ENCODE results near the gene CDH2. TPM values are rescaled to one million over a fixed set of nuclear protein-coding genes. Genes with fewer than 3 reads are reported as not detected.
"Not testable (repeated sequence)": the region's sequence is repeated elsewhere in the genome, so short reads cannot be mapped to it uniquely, and the experiment has no call there.

Gene CDH2
- total and polyA plus RNA-seq, 2 donors (not counting 1 experiment from before 2014, with no cell fraction given): 2.0 to 15.3 TPM

DNA sequence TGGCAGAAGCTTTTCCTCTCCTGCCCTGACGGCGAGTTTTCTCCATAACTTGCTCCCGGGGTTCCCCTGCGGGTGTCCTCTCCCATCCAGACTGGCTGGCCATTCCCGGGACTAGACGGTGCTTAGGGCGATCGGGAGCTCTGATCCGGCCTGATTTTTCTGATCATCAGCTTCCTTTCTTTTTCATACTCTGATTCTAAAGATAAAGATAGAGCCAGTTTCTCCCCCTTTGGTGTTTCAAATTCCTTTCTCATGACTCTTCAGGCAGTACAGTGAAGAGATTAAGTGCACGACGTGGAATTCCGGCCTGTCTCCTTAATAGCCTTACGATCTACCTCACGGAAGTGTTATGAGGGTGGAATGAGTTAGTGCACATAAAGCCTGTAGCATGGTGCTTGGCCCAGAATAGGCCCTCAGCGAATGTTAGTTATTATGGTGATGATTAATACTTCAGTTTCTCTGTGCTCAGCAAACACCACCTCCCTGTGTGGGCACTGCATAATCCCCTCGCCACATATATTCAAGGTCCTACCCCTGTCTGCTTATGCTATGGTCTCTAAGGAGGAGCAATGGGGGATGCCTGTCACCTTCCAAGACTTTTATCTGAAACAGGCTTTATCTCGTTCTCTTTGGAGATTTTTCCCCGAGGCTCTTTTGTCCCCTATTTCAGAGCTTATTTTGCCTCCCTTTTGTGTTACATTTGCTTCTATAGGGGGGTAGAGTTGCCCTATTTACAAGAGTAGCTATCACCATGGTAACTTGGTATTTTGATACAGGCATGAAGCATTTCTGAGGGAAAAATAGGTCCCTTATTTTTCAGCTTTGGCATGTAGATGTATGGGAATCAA, 254.8 kb downstream of the CDH2 start:
- Histone ChIP-seq H3K9me3 (ENCODE audit: control insufficient read depth, insufficient read depth, low read depth, low read length) (no peaks in the 10 kb centered on the region), H3K27me3 (ENCODE audit: control insufficient read depth, insufficient read depth, low read length) (no peaks in the 10 kb centered on the region), H3K27ac (ENCODE audit: insufficient read depth, low read length) (no peak overlapping the region), H3K9ac (ENCODE audit: insufficient read depth, low read length) (no peak overlapping the region), H3K4me2 (ENCODE audit: extremely low read depth, insufficient read depth, low read length) (no peak overlapping the region), H3K79me2 (ENCODE audit: control insufficient read depth, insufficient read depth, low read length) (no peaks in the 10 kb centered on the region), H3K36me3 (ENCODE audit: control insufficient read depth, insufficient read depth, low read length) (no peaks in the 10 kb centered on the region), H2AFZ (ENCODE audit: low read length) (peak overlapping the region; percentile 11), H3K4me3 (replicated peaks in 1 of 4; ENCODE audit: control extremely low read depth in 1 of 4, insufficient read depth in 1 of 4, low read depth in 3 of 4, low read length in 4 of 4) (no peak overlapping the region), H3K4me1 (ENCODE audit: control insufficient read depth, extremely low read depth, insufficient read depth, low read length) (no peaks in the 10 kb centered on the region), H4K20me1 (ENCODE audit: control insufficient read depth, extremely low read depth, insufficient read depth, low read length) (no peaks in the 10 kb centered on the region)
- TF ChIP-seq EZH2 (IDR thresholded peaks at IDR 0.05; ENCODE audit: low read length, missing control alignments): no peak
- TF ChIP-seq, protein P1, sequence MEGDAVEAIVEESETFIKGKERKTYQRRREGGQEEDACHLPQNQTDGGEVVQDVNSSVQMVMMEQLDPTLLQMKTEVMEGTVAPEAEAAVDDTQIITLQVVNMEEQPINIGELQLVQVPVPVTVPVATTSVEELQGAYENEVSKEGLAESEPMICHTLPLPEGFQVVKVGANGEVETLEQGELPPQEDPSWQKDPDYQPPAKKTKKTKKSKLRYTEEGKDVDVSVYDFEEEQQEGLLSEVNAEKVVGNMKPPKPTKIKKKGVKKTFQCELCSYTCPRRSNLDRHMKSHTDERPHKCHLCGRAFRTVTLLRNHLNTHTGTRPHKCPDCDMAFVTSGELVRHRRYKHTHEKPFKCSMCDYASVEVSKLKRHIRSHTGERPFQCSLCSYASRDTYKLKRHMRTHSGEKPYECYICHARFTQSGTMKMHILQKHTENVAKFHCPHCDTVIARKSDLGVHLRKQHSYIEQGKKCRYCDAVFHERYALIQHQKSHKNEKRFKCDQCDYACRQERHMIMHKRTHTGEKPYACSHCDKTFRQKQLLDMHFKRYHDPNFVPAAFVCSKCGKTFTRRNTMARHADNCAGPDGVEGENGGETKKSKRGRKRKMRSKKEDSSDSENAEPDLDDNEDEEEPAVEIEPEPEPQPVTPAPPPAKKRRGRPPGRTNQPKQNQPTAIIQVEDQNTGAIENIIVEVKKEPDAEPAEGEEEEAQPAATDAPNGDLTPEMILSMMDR (conservative IDR thresholded peaks at IDR 0.05 in 1 of 2, IDR thresholded peaks at IDR 0.05 in 1 of 2; ENCODE audit: low read depth in 1 of 2, low read length in 2 of 2): no peak
- peak; percentile 24 to 97 for DNase-seq (ENCODE audit: low read depth in 2 of 2)

DNA sequence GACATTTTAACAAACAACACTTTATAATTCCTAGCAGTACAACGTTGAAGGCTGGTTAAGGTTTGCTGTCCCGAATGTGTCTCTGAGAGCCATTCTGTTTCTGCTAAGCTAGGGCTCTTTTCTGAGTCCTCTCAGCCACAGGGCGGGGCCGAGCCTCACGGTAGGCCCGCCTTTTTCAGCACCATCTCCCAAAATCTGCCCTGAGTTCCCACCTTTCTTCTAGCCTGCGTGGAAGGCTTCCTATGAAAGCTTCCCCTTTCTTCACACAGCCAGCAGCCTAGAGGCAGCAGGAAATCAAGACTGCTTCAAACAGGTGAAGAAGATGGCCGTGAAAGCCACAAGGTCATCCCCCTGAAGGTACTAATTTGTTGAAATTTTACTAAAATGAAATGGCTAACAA, 255.5 kb downstream of the CDH2 start:
- no peak overlapping the region for H3K4me3 ChIP-seq (replicated peaks in 1 of 4; ENCODE audit: control extremely low read depth in 1 of 4, insufficient read depth in 1 of 4, low read depth in 3 of 4, low read length in 4 of 4)
- no peaks in the 10 kb centered on the region for H3K27me3 ChIP-seq (ENCODE audit: control insufficient read depth, insufficient read depth, low read length)
- peak in 1 of 2 donors; percentile 30 for DNase-seq (ENCODE audit: low read depth in 2 of 2)
- no peaks in the 10 kb centered on the region for H4K20me1 ChIP-seq (ENCODE audit: control insufficient read depth, extremely low read depth, insufficient read depth, low read length)
- H3K27ac ChIP-seq (ENCODE audit: insufficient read depth, low read length): no peak overlapping the region
- H3K9me3 ChIP-seq (ENCODE audit: control insufficient read depth, insufficient read depth, low read depth, low read length): no peaks in the 10 kb centered on the region
- TF ChIP-seq, protein P1 (conservative IDR thresholded peaks at IDR 0.05 in 1 of 2, IDR thresholded peaks at IDR 0.05 in 1 of 2; ENCODE audit: low read depth in 1 of 2, low read length in 2 of 2): no peak
- no peak for TF ChIP-seq EZH2 (IDR thresholded peaks at IDR 0.05; ENCODE audit: low read length, missing control alignments)
- H2AFZ ChIP-seq (ENCODE audit: low read length): no peak overlapping the region
- no peaks in the 10 kb centered on the region for H3K79me2 ChIP-seq (ENCODE audit: control insufficient read depth, insufficient read depth, low read length)
- H3K4me1 ChIP-seq (ENCODE audit: control insufficient read depth, extremely low read depth, insufficient read depth, low read length): no peaks in the 10 kb centered on the region
- H3K4me2 ChIP-seq (ENCODE audit: extremely low read depth, insufficient read depth, low read length): no peak overlapping the region
- no peak overlapping the region for H3K9ac ChIP-seq (ENCODE audit: insufficient read depth, low read length)
- no peaks in the 10 kb centered on the region for H3K36me3 ChIP-seq (ENCODE audit: control insufficient read depth, insufficient read depth, low read length)

DNA sequence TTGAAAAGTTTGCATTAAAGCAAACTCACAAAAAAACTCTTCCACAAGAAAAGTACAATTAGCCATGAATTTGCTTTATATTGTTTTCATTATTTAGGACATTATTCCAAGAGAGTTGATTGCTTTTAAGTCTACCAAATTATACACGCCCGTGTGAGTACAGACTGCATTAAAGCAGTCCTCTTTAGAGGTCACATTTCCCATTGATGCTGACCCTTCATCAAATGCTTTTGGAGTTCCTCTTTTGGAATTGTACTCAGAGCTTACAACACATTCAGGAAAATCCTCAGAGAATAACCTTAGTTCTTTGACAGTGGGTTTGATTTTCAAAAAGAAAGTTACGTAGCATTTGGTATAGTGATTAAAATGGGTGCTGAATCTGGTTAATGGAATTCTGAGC, 256.1 kb downstream of the CDH2 start:
- Histone ChIP-seq H3K4me2 (ENCODE audit: extremely low read depth, insufficient read depth, low read length) (no peak overlapping the region), H3K27ac (ENCODE audit: insufficient read depth, low read length) (no peak overlapping the region), H3K36me3 (ENCODE audit: control insufficient read depth, insufficient read depth, low read length) (no peaks in the 10 kb centered on the region), H3K4me1 (ENCODE audit: control insufficient read depth, extremely low read depth, insufficient read depth, low read length) (no peaks in the 10 kb centered on the region), H3K27me3 (ENCODE audit: control insufficient read depth, insufficient read depth, low read length) (no peaks in the 10 kb centered on the region), H3K9ac (ENCODE audit: insufficient read depth, low read length) (no peak overlapping the region), H3K4me3 (replicated peaks in 1 of 4; ENCODE audit: control extremely low read depth in 1 of 4, insufficient read depth in 1 of 4, low read depth in 3 of 4, low read length in 4 of 4) (no peak overlapping the region), H2AFZ (ENCODE audit: low read length) (no peak overlapping the region), H4K20me1 (ENCODE audit: control insufficient read depth, extremely low read depth, insufficient read depth, low read length) (no peaks in the 10 kb centered on the region), H3K9me3 (ENCODE audit: control insufficient read depth, insufficient read depth, low read depth, low read length) (no peaks in the 10 kb centered on the region), H3K79me2 (ENCODE audit: control insufficient read depth, insufficient read depth, low read length) (no peaks in the 10 kb centered on the region)
- TF ChIP-seq, protein P1 (conservative IDR thresholded peaks at IDR 0.05 in 1 of 2, IDR thresholded peaks at IDR 0.05 in 1 of 2; ENCODE audit: low read depth in 1 of 2, low read length in 2 of 2): no peak
- TF ChIP-seq EZH2 (IDR thresholded peaks at IDR 0.05; ENCODE audit: low read length, missing control alignments): no peak
- no peak for DNase-seq (ENCODE audit: low read depth in 2 of 2)

DNA sequence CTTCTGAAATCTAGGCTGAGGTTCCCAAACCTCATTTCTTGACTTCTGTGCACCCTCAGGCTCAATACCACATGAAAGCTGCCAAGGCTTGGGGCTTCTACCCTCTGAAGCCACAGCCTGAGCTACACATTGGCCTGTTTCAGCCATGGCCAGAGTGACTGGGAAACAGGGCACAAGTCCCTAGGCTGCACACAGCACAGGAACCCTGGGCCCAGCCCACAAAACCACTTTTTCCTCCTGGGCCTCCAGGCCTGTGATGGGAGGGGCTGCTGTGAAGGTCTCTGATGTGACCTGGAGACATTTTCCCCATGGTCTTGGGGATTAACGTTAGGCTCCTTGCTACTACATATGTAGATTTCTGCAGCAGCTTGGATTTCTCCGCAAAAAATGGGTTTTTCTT, 270.7 kb downstream of the CDH2 start:
- not testable (repeated sequence) for H2AFZ ChIP-seq (ENCODE audit: low read length); H3K9ac ChIP-seq (ENCODE audit: insufficient read depth, low read length); H3K4me1 ChIP-seq (ENCODE audit: control insufficient read depth, extremely low read depth, insufficient read depth, low read length); H3K4me3 ChIP-seq (replicated peaks in 1 of 4; ENCODE audit: control extremely low read depth in 1 of 4, insufficient read depth in 1 of 4, low read depth in 3 of 4, low read length in 4 of 4); H3K27ac ChIP-seq (ENCODE audit: insufficient read depth, low read length); DNase-seq (ENCODE audit: low read depth in 2 of 2); H4K20me1 ChIP-seq (ENCODE audit: control insufficient read depth, extremely low read depth, insufficient read depth, low read length); H3K27me3 ChIP-seq (ENCODE audit: control insufficient read depth, insufficient read depth, low read length); H3K36me3 ChIP-seq (ENCODE audit: control insufficient read depth, insufficient read depth, low read length); H3K4me2 ChIP-seq (ENCODE audit: extremely low read depth, insufficient read depth, low read length); H3K79me2 ChIP-seq (ENCODE audit: control insufficient read depth, insufficient read depth, low read length); H3K9me3 ChIP-seq (ENCODE audit: control insufficient read depth, insufficient read depth, low read depth, low read length)
